Endodermal cell (in vitro differentiated cells): Measurements from ENCODE around the gene LYZ. TPM values are rescaled to one million over a fixed set of nuclear protein-coding genes. Genes with fewer than 3 reads are reported as not detected.

Experiments
- DNase-seq: peaks from one replicate; pipeline ENCODE4 v3.0.0-alpha.2; 2017
- H3K27ac ChIP-seq: 2 replicates; pipeline ENCODE4 v1.5.1; 2013; ENCODE audit warnings: mild to moderate bottlenecking, low read depth, low read length, moderate library complexity
- H3K27me3 ChIP-seq: 2 replicates; pipeline ENCODE4 v1.6.1; 2013; ENCODE audit warnings: mild to moderate bottlenecking, low read length, moderate library complexity; ENCODE audit not compliant: insufficient read depth, control insufficient read depth, poor library complexity, severe bottlenecking
- H3K36me3 ChIP-seq: 2 replicates; pipeline ENCODE4 v1.7.0; 2013; ENCODE audit warnings: mild to moderate bottlenecking, low read length, moderate library complexity; ENCODE audit not compliant: control insufficient read depth, insufficient read depth
- H3K4me1 ChIP-seq: one replicate; pipeline ENCODE4 v1.7.0; 2013; ENCODE audit warnings: low read length; ENCODE audit not compliant: control insufficient read depth, insufficient read depth
- H3K4me3 ChIP-seq: 2 replicates; pipeline ENCODE4 v1.5.1; 2013; ENCODE audit warnings: mild to moderate bottlenecking, low read length, moderate library complexity
- H3K9ac ChIP-seq: 2 replicates; pipeline ENCODE4 v1.6.1; 2013; ENCODE audit warnings: mild to moderate bottlenecking, low read length, moderate library complexity; ENCODE audit not compliant: poor library complexity, severe bottlenecking; ENCODE audit errors: extremely low read depth
- H3K9me3 ChIP-seq: 2 replicates; pipeline ENCODE4 v1.6.1; 2013; ENCODE audit warnings: mild to moderate bottlenecking, low read length, moderate library complexity; ENCODE audit not compliant: control insufficient read depth
- H3K27ac Mint-ChIP-seq: 2 replicates; pipeline ENCODE4 v1.8.0; 2020; ENCODE audit warnings: mixed read lengths
- H3K27me3 Mint-ChIP-seq: 2 replicates; pipeline ENCODE4 v1.8.0; 2021; ENCODE audit warnings: mild to moderate bottlenecking, mixed read lengths; ENCODE audit not compliant: insufficient read depth
- H3K36me3 Mint-ChIP-seq: 2 replicates; pipeline ENCODE4 v1.8.0; 2020; ENCODE audit warnings: low read depth, mixed read lengths
- H3K4me1 Mint-ChIP-seq: 2 replicates; pipeline ENCODE4 v1.8.0; 2020; ENCODE audit warnings: mixed read lengths
- H3K4me3 Mint-ChIP-seq: 2 replicates; pipeline ENCODE4 v1.8.0; 2020; ENCODE audit warnings: mild to moderate bottlenecking, moderate library complexity, mixed read lengths
- H3K9me3 Mint-ChIP-seq: 2 replicates; pipeline ENCODE4 v1.8.0; 2020; ENCODE audit warnings: mild to moderate bottlenecking, mixed read lengths
- CTCF ChIP-seq: fragments of 200-600 bp; sonication (generic); conservative IDR thresholded peaks from 2 replicates; pipeline ENCODE4 v1.5.0; 2021; ENCODE audit warnings: antibody characterized with exemption, mild to moderate bottlenecking
- WGBS, 2 experiments: methylation state at CpG; one replicate each; pipeline versions ENCODE4 v1.1.5 to v1.1.7; 2013; ENCODE audit warnings: missing lambda C conversion rate in 2 of 2, mixed read lengths in 1 of 2; ENCODE audit not compliant: insufficient coverage in 1 of 2, insufficient read length in 1 of 2; 5-methylcytosine and 5-hydroxymethylcytosine counted together
- total RNA-seq, 2 donors: library from RNA; stranded (reverse); fragmentation: NEBNext Ultra II Directional in 1 of 2; extraction: Animal tissue kit (Norgen Biotek cat#: 25700) in 1 of 2; gene quantifications; 2 replicates in 1 of 2; 3 replicates in 1 of 2; pipeline ENCODE4 v1.2.1, GENCODE V29; 2021

Gene LYZ
- total RNA-seq, 2 donors from 2014 or later: not detected

GRCh38 chr12:69392179-69392928 lies 44.2 kb downstream of the LYZ start:
- no peaks in the 10 kb centered on the region for H3K27me3 Mint-ChIP-seq
- Histone ChIP-seq H3K27ac (no peak overlapping the region), H3K36me3 (peaks cover 49% of the 10 kb centered on the region), H3K27me3 (no peaks in the 10 kb centered on the region), H3K9ac (no peak overlapping the region), H3K4me1 (no peaks in the 10 kb centered on the region), H3K4me3 (no peak overlapping the region), H3K9me3 (peaks cover 14% of the 10 kb centered on the region)
- DNase-seq: no peak
- H3K27ac Mint-ChIP-seq: no peak overlapping the region
- H3K36me3 Mint-ChIP-seq: peaks cover 46% of the 10 kb centered on the region
- peaks cover 9% of the 10 kb centered on the region for H3K9me3 Mint-ChIP-seq
- no peak overlapping the region for H3K4me3 Mint-ChIP-seq
- 100% methylated on average over 1 of the region's 1 CpG; no CpG with 5 or more reads in 1 of the 2 experiments for WGBS, 2 experiments
- no peak for TF ChIP-seq CTCF
- no peaks in the 10 kb centered on the region for H3K4me1 Mint-ChIP-seq

DNA sequence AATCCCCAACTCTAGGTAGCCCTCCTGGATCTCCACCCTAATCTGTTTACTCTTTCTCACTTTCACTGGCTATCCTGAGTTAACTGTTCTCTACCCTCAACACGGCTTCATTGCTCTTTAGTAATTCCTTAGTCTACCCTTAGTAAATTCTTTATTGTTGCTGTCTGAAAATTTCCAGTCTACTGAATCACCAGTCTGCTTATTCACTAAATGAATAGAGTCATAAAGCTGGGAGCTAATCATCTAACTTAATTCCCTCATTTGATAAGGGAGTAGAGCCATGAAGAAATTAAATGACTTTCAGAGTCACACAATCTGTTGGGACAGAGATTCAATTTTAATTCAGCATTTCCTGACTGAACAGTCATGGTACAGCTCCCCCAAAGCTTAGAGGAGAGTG lies 47.9 kb downstream of the LYZ start:
- Mint-ChIP-seq H3K4me1 (no peaks in the 10 kb centered on the region), H3K27ac (no peak overlapping the region), H3K27me3 (no peaks in the 10 kb centered on the region), H3K4me3 (no peak overlapping the region), H3K9me3 (peaks cover 13% of the 10 kb centered on the region), H3K36me3 (peaks cover 36% of the 10 kb centered on the region)
- Histone ChIP-seq H3K4me1 (no peaks in the 10 kb centered on the region), H3K9ac (no peak overlapping the region), H3K36me3 (peaks cover 28% of the 10 kb centered on the region), H3K4me3 (no peak overlapping the region), H3K9me3 (peaks cover 20% of the 10 kb centered on the region), H3K27ac (no peak overlapping the region), H3K27me3 (no peaks in the 10 kb centered on the region)
- DNase-seq: no peak
- WGBS, 2 experiments: 85 to 90% methylated on average over 1 of the region's 1 CpG
- TF ChIP-seq CTCF: no peak

- H3K27me3 ChIP-seq: no peaks in the 10 kb centered on the region
- Mint-ChIP-seq H3K27ac (no peak overlapping the region), H3K4me3 (no peak overlapping the region), H3K4me1 (no peaks in the 10 kb centered on the region), H3K27me3 (no peaks in the 10 kb centered on the region), H3K9me3 (peaks cover 13% of the 10 kb centered on the region), H3K36me3 (peaks cover 28% of the 10 kb centered on the region)
- H3K9me3 ChIP-seq: peaks cover 20% of the 10 kb centered on the region
- no peak overlapping the region for H3K4me3 ChIP-seq
- no peaks in the 10 kb centered on the region for H3K4me1 ChIP-seq
- DNase-seq: no peak
- TF ChIP-seq CTCF: no peak
- peaks cover 20% of the 10 kb centered on the region for H3K36me3 ChIP-seq
- 96% methylated on average over 2 of the region's 3 CpGs; no CpG with 5 or more reads in 1 of the 2 experiments for WGBS, 2 experiments
- H3K27ac ChIP-seq: no peak overlapping the region
- H3K9ac ChIP-seq: no peak overlapping the region
Measured at GRCh38 chr12:69396963-69397362, 48.8 kb downstream of the LYZ start.
